ENCODE measurements around the gene DNM3. TPM values are rescaled to one million over a fixed set of nuclear protein-coding genes. Genes with fewer than 3 reads are reported as not detected.

Gene DNM3
- total RNA-seq, 1 donor from 2014 or later, result 2.7 TPM

GRCh38 chr1:172083191-172083590 is 241.9 kb downstream of the DNM3 start:
- TF ChIP-seq CTCF (IDR thresholded peaks at IDR 0.05; ENCODE audit: insufficient read depth, low read length, poor library complexity, severe bottlenecking), result no peak
- Histone ChIP-seq H3K4me3 (ENCODE audit: low read depth, low read length) (no peak overlapping the region), H3K27me3 (ENCODE audit: control insufficient read depth, insufficient read depth, low read length) (no peaks in the 10 kb centered on the region), H3K36me3 (ENCODE audit: control insufficient read depth, insufficient read depth, low read length) (no peaks in the 10 kb centered on the region)
- DNase-seq (ENCODE audit: low read depth), result no peak

- no peak overlapping the region for H3K4me3 ChIP-seq (ENCODE audit: low read depth, low read length)
- H3K36me3 ChIP-seq (ENCODE audit: control insufficient read depth, insufficient read depth, low read length), result no peaks in the 10 kb centered on the region
- TF ChIP-seq CTCF (IDR thresholded peaks at IDR 0.05; ENCODE audit: insufficient read depth, low read length, poor library complexity, severe bottlenecking), result no peak
- DNase-seq (ENCODE audit: low read depth), result no peak
- H3K27me3 ChIP-seq (ENCODE audit: control insufficient read depth, insufficient read depth, low read length), result no peaks in the 10 kb centered on the region
These were observed 243.6 kb downstream of the DNM3 start for GRCh38 chr1:172084876-172085275.

- H3K4me3 ChIP-seq (ENCODE audit: low read depth, low read length), result no peak overlapping the region
- no peak for DNase-seq (ENCODE audit: low read depth)
- no peak for TF ChIP-seq CTCF (IDR thresholded peaks at IDR 0.05; ENCODE audit: insufficient read depth, low read length, poor library complexity, severe bottlenecking)
- no peaks in the 10 kb centered on the region for H3K27me3 ChIP-seq (ENCODE audit: control insufficient read depth, insufficient read depth, low read length)
- no peaks in the 10 kb centered on the region for H3K36me3 ChIP-seq (ENCODE audit: control insufficient read depth, insufficient read depth, low read length)
These were observed 244.0 kb downstream of the DNM3 start for GRCh38 chr1:172085317-172085716.

- Histone ChIP-seq H3K4me3 (ENCODE audit: low read depth, low read length) (no peak overlapping the region), H3K27me3 (ENCODE audit: control insufficient read depth, insufficient read depth, low read length) (no peaks in the 10 kb centered on the region)
- TF ChIP-seq CTCF (IDR thresholded peaks at IDR 0.05; ENCODE audit: insufficient read depth, low read length, poor library complexity, severe bottlenecking), result no peak
These were observed 244.8 kb downstream of the DNM3 start for GRCh38 chr1:172086137-172086536.

GRCh38 chr1:172088256-172088655 is 247.0 kb downstream of the DNM3 start:
- no peak for DNase-seq (ENCODE audit: low read depth)
- TF ChIP-seq CTCF (IDR thresholded peaks at IDR 0.05; ENCODE audit: insufficient read depth, low read length, poor library complexity, severe bottlenecking), result no peak
- Histone ChIP-seq H3K4me3 (ENCODE audit: low read depth, low read length) (no peak overlapping the region), H3K36me3 (ENCODE audit: control insufficient read depth, insufficient read depth, low read length) (no peaks in the 10 kb centered on the region), H3K27me3 (ENCODE audit: control insufficient read depth, insufficient read depth, low read length) (no peaks in the 10 kb centered on the region)

More at GRCh38 chr1:172086137-172086536, 244.8 kb downstream of the DNM3 start:
- DNase-seq (ENCODE audit: low read depth), result no peak
- H3K36me3 ChIP-seq (ENCODE audit: control insufficient read depth, insufficient read depth, low read length), result no peaks in the 10 kb centered on the region

GRCh38 chr1:172089768-172090510 is 248.6 kb downstream of the DNM3 start:
- Histone ChIP-seq H3K36me3 (ENCODE audit: control insufficient read depth, insufficient read depth, low read length) (no peaks in the 10 kb centered on the region), H3K4me3 (ENCODE audit: low read depth, low read length) (no peak overlapping the region), H3K27me3 (ENCODE audit: control insufficient read depth, insufficient read depth, low read length) (no peaks in the 10 kb centered on the region)
- peak; percentile 37 for DNase-seq (ENCODE audit: low read depth)
- TF ChIP-seq CTCF (IDR thresholded peaks at IDR 0.05; ENCODE audit: insufficient read depth, low read length, poor library complexity, severe bottlenecking), result peak; percentile 89
